H9 (cell line): Measurements from ENCODE around the gene ROBO1. TPM values are rescaled to one million over a fixed set of nuclear protein-coding genes. Genes with fewer than 3 reads are reported as not detected.

Experiments
- DNase-seq: peaks from one replicate; pipeline ENCODE4 v3.0.0-alpha.2; 2017
- H2AFZ ChIP-seq: one replicate; pipeline ENCODE4 v1.6.1; 2013; ENCODE audit warnings: mild to moderate bottlenecking, low read length, control low read depth, moderate library complexity
- H2AK5ac ChIP-seq: 2 replicates; pipeline ENCODE4 v1.6.1; 2013; ENCODE audit warnings: low read length, control low read depth, mixed read lengths; ENCODE audit not compliant: insufficient read length
- H2BK120ac ChIP-seq: one replicate; pipeline ENCODE4 v1.6.1; 2013; ENCODE audit warnings: low read depth, mild to moderate bottlenecking, low read length, control low read depth, inconsistent platforms; ENCODE audit not compliant: poor library complexity, severe bottlenecking
- H2BK12ac ChIP-seq: 2 replicates; pipeline ENCODE4 v1.6.1; 2013; ENCODE audit warnings: low read length, control low read depth, mixed read lengths, low read depth; ENCODE audit not compliant: insufficient read length
- H2BK15ac ChIP-seq: 2 replicates; pipeline ENCODE4 v1.6.1; 2013; ENCODE audit warnings: low read depth, low read length, control low read depth
- H2BK20ac ChIP-seq: one replicate; pipeline ENCODE4 v1.6.1; 2013; ENCODE audit warnings: low read depth, mild to moderate bottlenecking, low read length, control low read depth, inconsistent platforms; ENCODE audit not compliant: poor library complexity, severe bottlenecking
- H2BK5ac ChIP-seq: 2 replicates; pipeline ENCODE4 v1.6.1; 2013; ENCODE audit warnings: low read length, control low read depth, mixed read lengths; ENCODE audit not compliant: insufficient read length
- H3K14ac ChIP-seq: 2 replicates; pipeline ENCODE4 v1.6.1; 2013; ENCODE audit warnings: low read length, control low read depth; ENCODE audit not compliant: insufficient read depth
- H3K18ac ChIP-seq: 2 replicates; pipeline ENCODE4 v1.6.1; 2013; ENCODE audit warnings: low read depth, mild to moderate bottlenecking, mixed read lengths, low read length, control low read depth; ENCODE audit not compliant: insufficient read length
- H3K23ac ChIP-seq: 2 replicates; pipeline ENCODE4 v1.6.1; 2013; ENCODE audit warnings: low read length, control low read depth, mixed read lengths, low read depth; ENCODE audit not compliant: insufficient read length
- H3K23me2 ChIP-seq: 2 replicates; pipeline ENCODE4 v1.6.1; 2013; ENCODE audit warnings: low read depth, mild to moderate bottlenecking, mixed read lengths, low read length, control low read depth; ENCODE audit not compliant: insufficient read length, poor library complexity, severe bottlenecking
- H3K27ac ChIP-seq: 2 replicates; pipeline ENCODE4 v1.5.1; 2013; ENCODE audit warnings: low read length, control low read depth, mixed read lengths, low read depth; ENCODE audit not compliant: insufficient read length
- H3K27me3 ChIP-seq: 2 replicates; pipeline ENCODE4 v1.6.1; 2013; ENCODE audit warnings: low read length, control low read depth, inconsistent platforms; ENCODE audit not compliant: insufficient read depth
- H3K4ac ChIP-seq: 2 replicates; pipeline ENCODE4 v1.6.1; 2013; ENCODE audit warnings: low read depth, mild to moderate bottlenecking, control low read depth, inconsistent platforms, low read length, moderate library complexity
- H3K4me1 ChIP-seq: 2 replicates; pipeline ENCODE4 v1.6.1; 2013; ENCODE audit warnings: low read length, control low read depth, inconsistent platforms; ENCODE audit not compliant: insufficient read depth
- H3K4me2 ChIP-seq: 2 replicates; pipeline ENCODE4 v1.6.1; 2013; ENCODE audit warnings: low read length, control low read depth, mixed read lengths; ENCODE audit not compliant: insufficient read length, insufficient read depth
- H3K56ac ChIP-seq: 2 replicates; pipeline ENCODE4 v1.6.1; 2013; ENCODE audit warnings: low read depth, mild to moderate bottlenecking, mixed read lengths, low read length, control low read depth; ENCODE audit not compliant: insufficient read length
- H3K79me1 ChIP-seq: 2 replicates; pipeline ENCODE4 v1.6.1; 2013; ENCODE audit warnings: low read depth, mild to moderate bottlenecking, moderate library complexity, low read length, control low read depth, inconsistent platforms; ENCODE audit not compliant: insufficient read depth, poor library complexity, severe bottlenecking
- H3K79me2 ChIP-seq: 2 replicates; pipeline ENCODE4 v1.6.1; 2013; ENCODE audit warnings: low read length, control low read depth, inconsistent platforms; ENCODE audit not compliant: insufficient read depth
- H3K9ac ChIP-seq: 2 replicates; pipeline ENCODE4 v1.6.1; 2013; ENCODE audit warnings: low read length, control low read depth, mixed read lengths; ENCODE audit not compliant: insufficient read length; ENCODE audit errors: extremely low read depth
- H3K9me3 ChIP-seq: one replicate; pipeline ENCODE4 v1.6.1; 2013; ENCODE audit warnings: low read depth, low read length, inconsistent platforms; ENCODE audit not compliant: control insufficient read depth
- H3T11ph ChIP-seq: one replicate; pipeline ENCODE4 v1.6.1; 2013; ENCODE audit warnings: mild to moderate bottlenecking, low read length, control low read depth, inconsistent platforms
- H4K20me1 ChIP-seq: one replicate; pipeline ENCODE4 v1.6.1; 2013; ENCODE audit not compliant: control insufficient read depth, insufficient read length, insufficient read depth
- H4K5ac ChIP-seq: 2 replicates; pipeline ENCODE4 v1.6.1; 2013; ENCODE audit warnings: low read depth, mild to moderate bottlenecking, mixed read lengths, low read length, control low read depth; ENCODE audit not compliant: insufficient read length
- H4K8ac ChIP-seq: replicated peaks from 2 replicates; pipeline ENCODE4 v1.6.1; 2013; ENCODE audit warnings: low read length, control low read depth, mixed read lengths, low read depth; ENCODE audit not compliant: insufficient read length
- H4K91ac ChIP-seq: 2 replicates; pipeline ENCODE4 v1.6.1; 2013; ENCODE audit warnings: low read depth, mild to moderate bottlenecking, moderate library complexity, mixed read lengths, low read length, control low read depth; ENCODE audit not compliant: insufficient read length
- H3K27ac Mint-ChIP-seq, 3 experiments: 2 replicates in 2 of 3; 3 replicates in 1 of 3; pipeline ENCODE4 v1.8.0; 2020 to 2021; ENCODE audit warnings: mixed read lengths in 3 of 3, mild to moderate bottlenecking in 1 of 3, moderate library complexity in 1 of 3
- H3K27me3 Mint-ChIP-seq: 2 replicates; pipeline ENCODE4 v1.8.0; 2021; ENCODE audit warnings: low read depth, mild to moderate bottlenecking, moderate library complexity, mixed read lengths
- H3K36me3 Mint-ChIP-seq, 3 experiments: 2 replicates in 2 of 3; 3 replicates in 1 of 3; pipeline ENCODE4 v1.8.0; 2020 to 2021; ENCODE audit warnings: low read depth in 3 of 3, mixed read lengths in 3 of 3; ENCODE audit not compliant: insufficient read depth in 1 of 3
- H3K4me1 Mint-ChIP-seq, 2 experiments: 2 replicates each; pipeline ENCODE4 v1.8.0; 2020; ENCODE audit warnings: mixed read lengths in 2 of 2
- H3K4me3 Mint-ChIP-seq, 2 experiments: 2 replicates in 1 of 2; 3 replicates in 1 of 2; pipeline ENCODE4 v1.8.0; 2020 to 2021; ENCODE audit warnings: mild to moderate bottlenecking in 2 of 2, mixed read lengths in 2 of 2, moderate library complexity in 1 of 2
- H3K9me3 Mint-ChIP-seq, 2 experiments: 2 replicates in 1 of 2; 3 replicates in 1 of 2; pipeline ENCODE4 v1.8.0; 2020; ENCODE audit warnings: mild to moderate bottlenecking in 2 of 2, mixed read lengths in 2 of 2, moderate library complexity in 1 of 2
- WGBS: extraction: QIAGEN DNeasy Blood & Tissue Kit; methylation state at CpG from one replicate; pipeline ENCODE4 v1.1.7; 2013; ENCODE audit warnings: missing lambda C conversion rate, low lambda C conversion rate, mixed read lengths; ENCODE audit not compliant: insufficient read length; ENCODE audit errors: extremely low coverage; 5-methylcytosine and 5-hydroxymethylcytosine counted together
- total RNA-seq: library from RNA; stranded (reverse); gene quantifications from 2 replicates; pipeline ENCODE4 v1.2.1, GENCODE V29; 2021
- TF ChIP-seq, protein P1 (sequence below): fragments of 200-600 bp; sonication (generic); conservative IDR thresholded peaks from 3 replicates; pipeline ENCODE4 v1.8.0; 2021; ENCODE audit warnings: antibody characterized with exemption, mild to moderate bottlenecking

Gene ROBO1
- total RNA-seq, 1 experiment from 2014 or later, result 62.7 TPM

DNA sequence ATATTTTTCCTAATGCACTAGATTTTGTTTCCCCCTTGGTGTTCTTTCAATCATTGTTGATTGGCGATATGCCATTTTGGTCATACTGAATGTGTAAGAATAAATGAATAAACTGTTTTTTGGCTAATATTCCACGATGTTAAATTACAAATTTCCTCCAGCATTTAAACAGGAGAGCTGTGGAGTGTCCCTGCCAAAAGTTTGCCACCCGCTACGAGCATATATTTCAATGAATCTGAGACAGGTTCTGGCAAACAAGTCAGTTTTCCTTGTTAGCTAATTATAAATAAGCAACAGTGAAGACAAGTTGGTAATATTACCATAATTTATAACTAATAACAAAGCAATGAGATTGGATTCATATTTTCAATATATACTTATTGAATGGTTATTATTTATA is 777.6 kb downstream of the ROBO1 start:
- H3K79me2 ChIP-seq, result peaks cover 10% of the 10 kb centered on the region; the same call in 1 of the 2 replicates
- WGBS, result no CpG with 5 or more reads among the region's 4 CpGs

More for the DNA sequence above, 777.6 kb downstream of the ROBO1 start:
- TF ChIP-seq, protein P1, sequence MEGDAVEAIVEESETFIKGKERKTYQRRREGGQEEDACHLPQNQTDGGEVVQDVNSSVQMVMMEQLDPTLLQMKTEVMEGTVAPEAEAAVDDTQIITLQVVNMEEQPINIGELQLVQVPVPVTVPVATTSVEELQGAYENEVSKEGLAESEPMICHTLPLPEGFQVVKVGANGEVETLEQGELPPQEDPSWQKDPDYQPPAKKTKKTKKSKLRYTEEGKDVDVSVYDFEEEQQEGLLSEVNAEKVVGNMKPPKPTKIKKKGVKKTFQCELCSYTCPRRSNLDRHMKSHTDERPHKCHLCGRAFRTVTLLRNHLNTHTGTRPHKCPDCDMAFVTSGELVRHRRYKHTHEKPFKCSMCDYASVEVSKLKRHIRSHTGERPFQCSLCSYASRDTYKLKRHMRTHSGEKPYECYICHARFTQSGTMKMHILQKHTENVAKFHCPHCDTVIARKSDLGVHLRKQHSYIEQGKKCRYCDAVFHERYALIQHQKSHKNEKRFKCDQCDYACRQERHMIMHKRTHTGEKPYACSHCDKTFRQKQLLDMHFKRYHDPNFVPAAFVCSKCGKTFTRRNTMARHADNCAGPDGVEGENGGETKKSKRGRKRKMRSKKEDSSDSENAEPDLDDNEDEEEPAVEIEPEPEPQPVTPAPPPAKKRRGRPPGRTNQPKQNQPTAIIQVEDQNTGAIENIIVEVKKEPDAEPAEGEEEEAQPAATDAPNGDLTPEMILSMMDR, result no peak
- Histone ChIP-seq H3K4me1 (peaks cover 2% of the 10 kb centered on the region; the same call in 1 of the 2 replicates), H2AK5ac (no peak overlapping the region), H3K56ac (no peak overlapping the region), H3K27ac (no peak overlapping the region), H4K91ac (no peak overlapping the region), H3K27me3 (no peaks in the 10 kb centered on the region), H2BK12ac (no peak overlapping the region), H3T11ph (no peak overlapping the region), H3K9ac (no peak overlapping the region), H3K79me1 (no peaks in the 10 kb centered on the region), H3K18ac (no peak overlapping the region), H2AFZ (no peak overlapping the region), H2BK15ac (no peak overlapping the region), H3K4me2 (no peak overlapping the region), H3K14ac (no peak overlapping the region), H4K5ac (no peak overlapping the region), H4K8ac (no peak overlapping the region), H3K23me2 (no peaks in the 10 kb centered on the region), H3K23ac (no peak overlapping the region), H4K20me1 (no peaks in the 10 kb centered on the region), H2BK5ac (no peak overlapping the region), H3K4ac (no peak overlapping the region), H3K9me3 (no peaks in the 10 kb centered on the region), H2BK120ac (no peak overlapping the region), H2BK20ac (no peak overlapping the region)
- Mint-ChIP-seq H3K36me3 (peaks cover 0 to 11% (median 2%) of the 10 kb centered on the region in 3 experiments; a peak in 5 of 7 replicates), H3K27me3 (no peaks in the 10 kb centered on the region), H3K9me3 (no peaks in the 10 kb centered on the region; a peak in 1 of 5 replicates), H3K4me1 (peaks cover 51 to 53% of the 10 kb centered on the region in 2 experiments), H3K27ac (no peak overlapping the region), H3K4me3 (no peak overlapping the region)
- DNase-seq, result no peak
